Endothelial cell of umbilical vein (primary cell): ENCODE data around the gene PLCB4.

ENCODE experiments used
- EZH2 ChIP-seq: IDR thresholded peaks from 2 replicates; pipeline ENCODE4 v1.6.1; 2012; ENCODE audit warnings: borderline replicate concordance, low read depth, mild to moderate bottlenecking, moderate library complexity, low read length, inconsistent platforms; ENCODE audit not compliant: severe bottlenecking
- FOS ChIP-seq: IDR thresholded peaks from 2 replicates; pipeline ENCODE4 v1.6.1; 2011; ENCODE audit warnings: mild to moderate bottlenecking, low read length, moderate library complexity, borderline replicate concordance; ENCODE audit not compliant: insufficient read depth
- JUN ChIP-seq: IDR thresholded peaks from 2 replicates; pipeline ENCODE4 v1.6.1; 2011; ENCODE audit warnings: borderline replicate concordance, low read depth; ENCODE audit not compliant: insufficient read length, insufficient read depth
- MYC ChIP-seq: IDR thresholded peaks from one replicate; pipeline ENCODE4 v1.6.1; 2011; ENCODE audit warnings: mild to moderate bottlenecking, low read depth, low read length
- POLR2A ChIP-seq: IDR thresholded peaks from 2 replicates; pipeline ENCODE4 v1.6.1; 2012; ENCODE audit warnings: low read depth, mild to moderate bottlenecking, control low read depth, low read length
- TF ChIP-seq, protein P1 (sequence below), 2 donors: IDR thresholded peaks; 1 replicate in 1 of 2; 2 replicates in 1 of 2; pipeline ENCODE4 v1.5.1; 2011; ENCODE audit warnings: low read length in 2 of 2, mild to moderate bottlenecking in 2 of 2, moderate library complexity in 2 of 2, control low read depth in 1 of 2, inconsistent platforms in 1 of 2, low read depth in 1 of 2; ENCODE audit not compliant: insufficient read depth in 1 of 2; ENCODE audit errors: extremely low read depth in 1 of 2

- TF ChIP-seq MYC (no peak), POLR2A (no peak), JUN (peak; percentile 98), EZH2 (no peak), FOS (peak; percentile 91)
- TF ChIP-seq, protein P1, sequence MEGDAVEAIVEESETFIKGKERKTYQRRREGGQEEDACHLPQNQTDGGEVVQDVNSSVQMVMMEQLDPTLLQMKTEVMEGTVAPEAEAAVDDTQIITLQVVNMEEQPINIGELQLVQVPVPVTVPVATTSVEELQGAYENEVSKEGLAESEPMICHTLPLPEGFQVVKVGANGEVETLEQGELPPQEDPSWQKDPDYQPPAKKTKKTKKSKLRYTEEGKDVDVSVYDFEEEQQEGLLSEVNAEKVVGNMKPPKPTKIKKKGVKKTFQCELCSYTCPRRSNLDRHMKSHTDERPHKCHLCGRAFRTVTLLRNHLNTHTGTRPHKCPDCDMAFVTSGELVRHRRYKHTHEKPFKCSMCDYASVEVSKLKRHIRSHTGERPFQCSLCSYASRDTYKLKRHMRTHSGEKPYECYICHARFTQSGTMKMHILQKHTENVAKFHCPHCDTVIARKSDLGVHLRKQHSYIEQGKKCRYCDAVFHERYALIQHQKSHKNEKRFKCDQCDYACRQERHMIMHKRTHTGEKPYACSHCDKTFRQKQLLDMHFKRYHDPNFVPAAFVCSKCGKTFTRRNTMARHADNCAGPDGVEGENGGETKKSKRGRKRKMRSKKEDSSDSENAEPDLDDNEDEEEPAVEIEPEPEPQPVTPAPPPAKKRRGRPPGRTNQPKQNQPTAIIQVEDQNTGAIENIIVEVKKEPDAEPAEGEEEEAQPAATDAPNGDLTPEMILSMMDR (IDR thresholded peaks at IDR 0.05; ENCODE audit: extremely low read depth in 1 of 2, insufficient read depth in 1 of 2, low read depth in 1 of 2, low read length in 2 of 2) = no peak
Measured at GRCh38 chr20:9051508-9051907, 17.4 kb upstream of the PLCB4 start.
